HG03558 (cell line): ENCODE results near the gene CFAP410.
"Not testable (repeated sequence)": the region's sequence is repeated elsewhere in the genome, so short reads cannot be mapped to it uniquely, and the experiment has no call there.

Experiments
- ATAC-seq: cut with Tn5 transposase; IDR thresholded peaks from one replicate; pipeline ENCODE4 v1.9.1; 2021; ENCODE audit warnings: moderate number of reproducible peaks; ENCODE audit not compliant: unreplicated experiment; ENCODE audit errors: extremely low read depth

CFAP410 gene

GRCh38 chr21:44291078-44291935 is 47.9 kb downstream of the CFAP410 start:
- no peak for ATAC-seq

GRCh38 chr21:44290327-44291077 is 48.7 kb downstream of the CFAP410 start:
- no peak for ATAC-seq

- no peak for ATAC-seq
These were observed 49.7 kb downstream of the CFAP410 start for GRCh38 chr21:44289381-44290010.

- no peak for ATAC-seq
These were observed 50.7 kb downstream of the CFAP410 start for GRCh38 chr21:44288251-44289110.

GRCh38 chr21:44286716-44287632 is 52.2 kb downstream of the CFAP410 start:
- ATAC-seq: no peak

GRCh38 chr21:44286086-44286715 is 53.0 kb downstream of the CFAP410 start:
- no peak for ATAC-seq

GRCh38 chr21:44285138-44285992 is 53.8 kb downstream of the CFAP410 start, which contains the start of gene AIRE:
Gene AIRE (plus strand): TSS chr21:44285876. CDS start chr21:44286007, 131 bp downstream.
- ATAC-seq: no peak

- no peak for ATAC-seq
These were observed 55.2 kb downstream of the CFAP410 start for GRCh38 chr21:44283948-44284347.

- not testable (repeated sequence) for ATAC-seq
These were observed 55.9 kb downstream of the CFAP410 start for GRCh38 chr21:44283211-44283785.

GRCh38 chr21:44282370-44282769 is 56.8 kb downstream of the CFAP410 start:
- ATAC-seq: no peak

GRCh38 chr21:44281801-44282200 is 57.4 kb downstream of the CFAP410 start:
- ATAC-seq: no peak

- ATAC-seq: no peak
These were observed 59.6 kb downstream of the CFAP410 start for GRCh38 chr21:44279354-44280260.
